Keratinocyte (primary cell): ENCODE data around the gene LOXHD1. TPM values are rescaled to one million over a fixed set of nuclear protein-coding genes. Genes with fewer than 3 reads are reported as not detected.

Experiments
- DNase-seq: peaks from one replicate; pipeline ENCODE4 v3.0.0-alpha.2; 2011; ENCODE audit warnings: low read depth, missing footprints, low spot score
- FAIRE-seq: peaks from 2 replicates; lab custom pipeline; 2011; peaks lifted over from hg19 to GRCh38; lab: Jason Lieb, UNC
- H2AFZ ChIP-seq: 2 replicates; pipeline ENCODE4 v1.6.0; 2012; ENCODE audit warnings: low read length, control low read depth, inconsistent platforms; ENCODE audit not compliant: control insufficient read depth
- H3K27ac ChIP-seq: 2 replicates; pipeline ENCODE4 v1.5.1; 2011; ENCODE audit warnings: low read length; ENCODE audit not compliant: control insufficient read depth, insufficient read depth
- H3K27me3 ChIP-seq: 3 replicates; pipeline ENCODE4 v1.6.0; 2011; ENCODE audit warnings: low read length; ENCODE audit not compliant: control insufficient read depth, insufficient read depth; ENCODE audit errors: extremely low read depth
- H3K36me3 ChIP-seq, 2 experiments: 2 replicates in 1 of 2; 3 replicates in 1 of 2; pipeline ENCODE4 v1.5.1; 2011; ENCODE audit warnings: low read length in 2 of 2, mild to moderate bottlenecking in 1 of 2; ENCODE audit not compliant: control insufficient read depth in 2 of 2, insufficient read depth in 2 of 2; ENCODE audit errors: extremely low read depth in 1 of 2
- H3K4me1 ChIP-seq: 3 replicates; pipeline ENCODE4 v1.5.1; 2011; ENCODE audit warnings: low read length; ENCODE audit not compliant: control insufficient read depth, insufficient read depth; ENCODE audit errors: extremely low read depth
- H3K4me2 ChIP-seq: 3 replicates; pipeline ENCODE4 v1.6.0; 2011; ENCODE audit warnings: low read depth, low read length; ENCODE audit not compliant: control insufficient read depth, insufficient read depth; ENCODE audit errors: extremely low read depth
- H3K4me3 ChIP-seq, 3 experiments: fragments of 200-600 bp in 1 of 3; sonication (generic) in 1 of 3; 2 replicates in 2 of 3; 3 replicates in 1 of 3; pipeline ENCODE4 v1.5.1; 2011 to 2016; ENCODE audit warnings: low read length in 3 of 3, mild to moderate bottlenecking in 3 of 3, control low read depth in 2 of 3, inconsistent platforms in 1 of 3, low read depth in 1 of 3, mixed read lengths in 1 of 3, mixed run types in 1 of 3, moderate library complexity in 1 of 3; ENCODE audit not compliant: control insufficient read depth in 2 of 3, insufficient read depth in 2 of 3; ENCODE audit errors: extremely low read depth in 1 of 3
- H3K79me2 ChIP-seq: 2 replicates; pipeline ENCODE4 v1.6.0; 2012; ENCODE audit warnings: low read length; ENCODE audit not compliant: control insufficient read depth, insufficient read depth
- H3K9ac ChIP-seq: 3 replicates; pipeline ENCODE4 v1.6.0; 2011; ENCODE audit warnings: low read length; ENCODE audit not compliant: control insufficient read depth, insufficient read depth; ENCODE audit errors: extremely low read depth
- H3K9me1 ChIP-seq: 3 replicates; pipeline ENCODE4 v1.6.0; 2011; ENCODE audit warnings: low read length; ENCODE audit not compliant: control insufficient read depth, insufficient read depth; ENCODE audit errors: extremely low read depth
- H3K9me3 ChIP-seq: 2 replicates; pipeline ENCODE4 v1.5.1; 2012; ENCODE audit warnings: low read depth, low read length; ENCODE audit not compliant: control insufficient read depth
- H4K20me1 ChIP-seq: 3 replicates; pipeline ENCODE4 v1.6.0; 2011; ENCODE audit warnings: low read length; ENCODE audit not compliant: control insufficient read depth, insufficient read depth; ENCODE audit errors: extremely low read depth
- CTCF ChIP-seq, 3 experiments: IDR thresholded peaks in 1 of 3; conservative IDR thresholded peaks in 1 of 3; optimal IDR thresholded peaks in 1 of 3; 2 replicates in 2 of 3; 3 replicates in 1 of 3; pipeline versions ENCODE3 to v1.5.1; 2011; ENCODE audit warnings: low read length in 3 of 3, mild to moderate bottlenecking in 3 of 3, moderate library complexity in 2 of 3, control low read depth in 1 of 3, inconsistent platforms in 1 of 3; ENCODE audit not compliant: insufficient read depth in 2 of 3; ENCODE audit errors: extremely low read depth in 1 of 3
- EZH2 ChIP-seq: IDR thresholded peaks from one replicate; pipeline ENCODE4 v1.6.1; 2012; ENCODE audit warnings: inconsistent platforms, mild to moderate bottlenecking, low read length, moderate library complexity
- dilution Hi-C: fragments of 300-500 bp; cut with MboI; formaldehyde crosslinking; loops from one replicate; pipeline ENCODE4 v1.7.0; 2020; ENCODE audit warnings: low sequenced_read_pairs; ENCODE audit not compliant: extremely low pct_ligation_motif_present
- polyA plus RNA-seq, 5 experiments: library from polyadenylated mRNA; depleted of rRNA in 3 of 5; stranded (reverse) in 3 of 5; stranded (forward) in 1 of 5; unstranded in 1 of 5; fragments of >200 nt; gene quantifications; 1 replicate in 1 of 5; 2 replicates in 3 of 5; 3 replicates in 1 of 5; pipeline versions ENCODE4 v1.2.1 to v1.2.3, GENCODE V29; 2011 to 2012; ENCODE audit warnings: missing spikeins in 2 of 5, low read depth in 1 of 5, low replicate concordance in 1 of 5

Gene LOXHD1
- polyA plus RNA-seq, 1 donor (not counting 4 experiments of a cell fraction or from before 2014, with no cell fraction given) = not detected

GRCh38 chr18:46563317-46563716, 93.7 kb downstream of the LOXHD1 start:
- no peaks in the 10 kb centered on the region for H4K20me1 ChIP-seq
- no peak overlapping the region for H3K4me2 ChIP-seq
- no peak overlapping the region for H2AFZ ChIP-seq
- dilution Hi-C loops = no loop called here
- H3K9me3 ChIP-seq = no peaks in the 10 kb centered on the region
- no peak for TF ChIP-seq EZH2
- no peak for TF ChIP-seq CTCF (optimal IDR thresholded peaks at IDR 0.05 in 1 of 3, IDR thresholded peaks at IDR 0.05 in 1 of 3, conservative IDR thresholded peaks at IDR 0.05 in 1 of 3; ENCODE audit: extremely low read depth in 1 of 3, insufficient read depth in 2 of 3, low read length in 3 of 3)
- H3K27ac ChIP-seq = no peak overlapping the region
- no peak overlapping the region for H3K9ac ChIP-seq
- no peaks in the 10 kb centered on the region for H3K9me1 ChIP-seq
- H3K36me3 ChIP-seq = no peaks in the 10 kb centered on the region
- H3K27me3 ChIP-seq = peaks cover 3% of the 10 kb centered on the region
- no peak overlapping the region for H3K4me3 ChIP-seq
- FAIRE-seq = no peak
- no peak for DNase-seq
- no peaks in the 10 kb centered on the region for H3K79me2 ChIP-seq
- no peaks in the 10 kb centered on the region for H3K4me1 ChIP-seq

- Histone ChIP-seq H3K4me1 (no peaks in the 10 kb centered on the region), H3K4me2 (no peak overlapping the region), H3K27ac (no peak overlapping the region), H4K20me1 (no peaks in the 10 kb centered on the region), H3K27me3 (peaks cover 3% of the 10 kb centered on the region), H2AFZ (no peak overlapping the region), H3K9me3 (no peaks in the 10 kb centered on the region), H3K79me2 (no peaks in the 10 kb centered on the region), H3K4me3 (no peak overlapping the region), H3K36me3 (no peaks in the 10 kb centered on the region), H3K9me1 (no peaks in the 10 kb centered on the region), H3K9ac (no peak overlapping the region)
- dilution Hi-C loops = no loop called here
- DNase-seq (no peak), FAIRE-seq (no peak)
- TF ChIP-seq CTCF (optimal IDR thresholded peaks at IDR 0.05 in 1 of 3, IDR thresholded peaks at IDR 0.05 in 1 of 3, conservative IDR thresholded peaks at IDR 0.05 in 1 of 3; ENCODE audit: extremely low read depth in 1 of 3, insufficient read depth in 2 of 3, low read length in 3 of 3) (no peak), EZH2 (no peak)
Measured at GRCh38 chr18:46562674-46563192, 94.3 kb downstream of the LOXHD1 start.
